Activated naive CD8-positive, alpha-beta T cell treated with anti-CD3 and anti-CD28 coated beads, Interleukin-2, amount 50 U/mL, for 24 hours (primary cell): ENCODE results near the gene PDK2.

Source experiments
- ATAC-seq: fragments of 150-1000 bp; cut with Tn5 transposase; one replicate; pipeline ENCODE4 v1.10.0; 2021
- DNase-seq: peaks from one replicate; pipeline ENCODE4 v3.0.0; 2021
- H3K27ac Mint-ChIP-seq: one replicate; pipeline ENCODE4 v1.8.0; 2021; ENCODE audit warnings: mild to moderate bottlenecking, mixed read lengths
- H3K27me3 Mint-ChIP-seq: one replicate; pipeline ENCODE4 v1.8.0; 2021; ENCODE audit warnings: mixed read lengths
- H3K36me3 Mint-ChIP-seq: one replicate; pipeline ENCODE4 v1.8.0; 2021; ENCODE audit warnings: low read depth, mixed read lengths
- H3K4me1 Mint-ChIP-seq: one replicate; pipeline ENCODE4 v1.8.0; 2021; ENCODE audit warnings: mixed read lengths
- H3K4me3 Mint-ChIP-seq: one replicate; pipeline ENCODE4 v1.8.0; 2021; ENCODE audit warnings: mild to moderate bottlenecking, moderate library complexity, mixed read lengths
- H3K9me3 Mint-ChIP-seq: one replicate; pipeline ENCODE4 v1.8.0; 2021; ENCODE audit warnings: mixed read lengths

PDK2 gene

GRCh38 chr17:50154604-50155003 is 59.5 kb downstream of the PDK2 start:
- ATAC-seq = no peak
- Mint-ChIP-seq H3K9me3 (no peaks in the 10 kb centered on the region), H3K4me1 (peaks cover 29% of the 10 kb centered on the region), H3K27me3 (no peaks in the 10 kb centered on the region), H3K36me3 (no peaks in the 10 kb centered on the region), H3K27ac (no peak overlapping the region), H3K4me3 (no peak overlapping the region)
- no peak for DNase-seq

GRCh38 chr17:50155115-50155819 is 60.1 kb downstream of the PDK2 start:
- Mint-ChIP-seq H3K27ac (no peak overlapping the region), H3K4me3 (no peak overlapping the region), H3K4me1 (peaks cover 29% of the 10 kb centered on the region), H3K9me3 (no peaks in the 10 kb centered on the region), H3K36me3 (no peaks in the 10 kb centered on the region), H3K27me3 (no peaks in the 10 kb centered on the region)
- DNase-seq (no peak), ATAC-seq (no peak)

DNA sequence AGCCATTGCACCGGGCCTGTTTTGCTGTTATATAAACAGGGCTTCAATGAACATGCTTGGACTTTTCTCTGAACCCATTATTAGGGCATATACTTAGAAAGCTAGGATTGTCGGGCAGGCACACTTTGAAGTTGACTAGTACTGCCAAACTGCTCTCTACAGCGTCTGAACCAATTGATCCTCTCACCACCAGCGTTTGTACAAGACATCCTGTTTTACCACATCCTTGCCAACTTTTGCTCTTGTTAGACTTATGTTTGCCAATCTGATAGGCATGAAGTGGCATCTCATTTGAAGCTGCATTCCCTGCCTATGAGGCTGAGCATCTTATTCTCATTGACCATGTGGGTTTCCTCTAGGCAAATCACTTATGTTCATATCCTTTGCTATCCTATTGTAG is 62.7 kb downstream of the PDK2 start:
- Mint-ChIP-seq H3K27me3 (no peaks in the 10 kb centered on the region), H3K27ac (no peak overlapping the region), H3K9me3 (no peaks in the 10 kb centered on the region), H3K4me3 (no peak overlapping the region), H3K36me3 (no peaks in the 10 kb centered on the region), H3K4me1 (peaks cover 35% of the 10 kb centered on the region)
- DNase-seq (no peak), ATAC-seq (no peak)

GRCh38 chr17:50161023-50161910 is 66.1 kb downstream of the PDK2 start:
- peak; percentile 92 for ATAC-seq
- no peaks in the 10 kb centered on the region for H3K36me3 Mint-ChIP-seq
- no peaks in the 10 kb centered on the region for H3K27me3 Mint-ChIP-seq
- no peaks in the 10 kb centered on the region for H3K9me3 Mint-ChIP-seq
- H3K4me1 Mint-ChIP-seq = peaks cover 38% of the 10 kb centered on the region
- peak overlapping the region; percentile 92 for H3K27ac Mint-ChIP-seq
- peak overlapping the region; percentile 65 for H3K4me3 Mint-ChIP-seq
- peak; percentile 98 for DNase-seq
